ENCODE data around the gene DYTN.

Gene DYTN

DNA sequence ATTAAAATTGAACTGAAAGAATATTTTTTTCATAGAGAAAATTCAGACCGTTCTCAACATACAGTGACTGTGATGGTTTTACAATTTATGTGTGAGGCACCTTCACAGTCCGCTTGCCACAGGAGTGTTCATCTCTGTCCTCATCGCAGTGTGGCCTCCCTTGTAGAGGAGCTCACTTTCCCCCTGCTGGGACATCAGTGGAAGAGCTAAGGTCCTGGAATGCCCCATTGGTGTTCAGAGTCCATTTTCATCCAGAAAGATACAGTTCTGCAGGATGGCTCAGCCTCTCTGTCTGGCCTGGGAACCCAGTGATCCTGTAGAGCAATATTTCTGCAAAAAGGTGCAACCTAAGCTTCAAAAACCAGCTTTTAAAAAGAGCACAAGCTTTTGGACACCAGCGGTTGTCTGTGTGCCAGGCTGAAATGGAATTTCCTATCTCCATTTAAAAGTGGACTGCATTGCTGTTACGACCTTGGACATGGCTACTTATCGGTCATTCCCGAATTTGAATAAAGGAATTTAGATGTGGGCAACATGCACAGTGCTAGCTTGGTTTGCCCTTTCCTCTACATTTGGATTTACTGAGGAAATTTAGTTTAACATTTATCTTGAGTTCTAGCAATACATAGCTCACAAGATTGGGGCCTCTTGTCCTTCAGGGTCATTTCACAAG is 102.6 kb downstream of the DYTN start:
- Histone ChIP-seq H3K36me3 (replicated peaks; ENCODE audit: insufficient read depth, low read length) (no peaks in the 10 kb centered on the region), H3K9me2 (replicated peaks; ENCODE audit: insufficient read depth, low read length) (no peaks in the 10 kb centered on the region), H3K4me2 (ENCODE audit: low read depth, low read length) (no peak overlapping the region), H3K9me3 (replicated peaks; ENCODE audit: insufficient read depth, low read length) (no peaks in the 10 kb centered on the region), H3K79me2 (ENCODE audit: low read length) (no peaks in the 10 kb centered on the region), H2AFZ (ENCODE audit: low read length) (no peak overlapping the region), H3K9ac (ENCODE audit: low read length) (no peak overlapping the region), H3K4me3 (ENCODE audit: low read length) (no peak overlapping the region), H3F3A (ENCODE audit: insufficient read depth, low read length) (no peaks in the 10 kb centered on the region), H3K4me1 (ENCODE audit: low read length) (no peaks in the 10 kb centered on the region), H3K27me3 (replicated peaks; ENCODE audit: insufficient read depth, low read length) (no peaks in the 10 kb centered on the region), H4K20me1 (ENCODE audit: insufficient read depth, low read length) (no peaks in the 10 kb centered on the region), H3K27ac (ENCODE audit: low read length) (no peak overlapping the region)
- TF ChIP-seq, protein P1, sequence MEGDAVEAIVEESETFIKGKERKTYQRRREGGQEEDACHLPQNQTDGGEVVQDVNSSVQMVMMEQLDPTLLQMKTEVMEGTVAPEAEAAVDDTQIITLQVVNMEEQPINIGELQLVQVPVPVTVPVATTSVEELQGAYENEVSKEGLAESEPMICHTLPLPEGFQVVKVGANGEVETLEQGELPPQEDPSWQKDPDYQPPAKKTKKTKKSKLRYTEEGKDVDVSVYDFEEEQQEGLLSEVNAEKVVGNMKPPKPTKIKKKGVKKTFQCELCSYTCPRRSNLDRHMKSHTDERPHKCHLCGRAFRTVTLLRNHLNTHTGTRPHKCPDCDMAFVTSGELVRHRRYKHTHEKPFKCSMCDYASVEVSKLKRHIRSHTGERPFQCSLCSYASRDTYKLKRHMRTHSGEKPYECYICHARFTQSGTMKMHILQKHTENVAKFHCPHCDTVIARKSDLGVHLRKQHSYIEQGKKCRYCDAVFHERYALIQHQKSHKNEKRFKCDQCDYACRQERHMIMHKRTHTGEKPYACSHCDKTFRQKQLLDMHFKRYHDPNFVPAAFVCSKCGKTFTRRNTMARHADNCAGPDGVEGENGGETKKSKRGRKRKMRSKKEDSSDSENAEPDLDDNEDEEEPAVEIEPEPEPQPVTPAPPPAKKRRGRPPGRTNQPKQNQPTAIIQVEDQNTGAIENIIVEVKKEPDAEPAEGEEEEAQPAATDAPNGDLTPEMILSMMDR (IDR thresholded peaks at IDR 0.05; ENCODE audit: low read length): no peak
- TF ChIP-seq EZH2 (optimal IDR thresholded peaks at IDR 0.05; ENCODE audit: low read depth, low read length) (no peak), EZH2phosphoT487 (IDR thresholded peaks at IDR 0.05; ENCODE audit: low read length) (no peak)
- no peak for DNase-seq

DNA sequence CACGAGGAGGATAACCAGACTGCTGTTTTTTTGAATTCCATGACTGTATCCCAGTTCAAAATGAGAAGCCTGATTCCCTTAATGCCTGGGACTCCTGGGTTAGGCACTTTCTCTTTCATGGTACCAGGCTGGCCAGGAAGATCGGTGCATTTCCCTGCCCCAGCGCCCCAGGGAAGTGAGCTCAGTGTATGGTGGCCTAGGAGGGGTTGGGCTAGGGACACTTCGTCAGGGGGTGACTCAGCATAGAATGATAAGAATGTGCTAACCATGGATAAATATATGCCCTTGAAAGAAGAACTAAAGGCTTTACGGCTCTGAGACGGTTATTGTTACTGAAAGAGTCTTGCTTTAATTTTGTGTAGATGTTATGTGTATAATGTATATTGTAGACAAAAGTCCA is 103.4 kb downstream of the DYTN start:
- DNase-seq: no peak
- Histone ChIP-seq H3K79me2 (ENCODE audit: low read length) (no peaks in the 10 kb centered on the region), H4K20me1 (ENCODE audit: insufficient read depth, low read length) (no peaks in the 10 kb centered on the region), H3K4me2 (ENCODE audit: low read depth, low read length) (no peak overlapping the region), H3K27me3 (replicated peaks; ENCODE audit: insufficient read depth, low read length) (no peaks in the 10 kb centered on the region), H3K9me3 (replicated peaks; ENCODE audit: insufficient read depth, low read length) (no peaks in the 10 kb centered on the region), H2AFZ (ENCODE audit: low read length) (no peak overlapping the region), H3K4me3 (ENCODE audit: low read length) (no peak overlapping the region), H3K9me2 (replicated peaks; ENCODE audit: insufficient read depth, low read length) (no peaks in the 10 kb centered on the region), H3K4me1 (ENCODE audit: low read length) (no peaks in the 10 kb centered on the region), H3K9ac (ENCODE audit: low read length) (no peak overlapping the region), H3K27ac (ENCODE audit: low read length) (no peak overlapping the region), H3F3A (ENCODE audit: insufficient read depth, low read length) (no peaks in the 10 kb centered on the region), H3K36me3 (replicated peaks; ENCODE audit: insufficient read depth, low read length) (no peaks in the 10 kb centered on the region)
- TF ChIP-seq, protein P1 (IDR thresholded peaks at IDR 0.05; ENCODE audit: low read length): no peak

DNA sequence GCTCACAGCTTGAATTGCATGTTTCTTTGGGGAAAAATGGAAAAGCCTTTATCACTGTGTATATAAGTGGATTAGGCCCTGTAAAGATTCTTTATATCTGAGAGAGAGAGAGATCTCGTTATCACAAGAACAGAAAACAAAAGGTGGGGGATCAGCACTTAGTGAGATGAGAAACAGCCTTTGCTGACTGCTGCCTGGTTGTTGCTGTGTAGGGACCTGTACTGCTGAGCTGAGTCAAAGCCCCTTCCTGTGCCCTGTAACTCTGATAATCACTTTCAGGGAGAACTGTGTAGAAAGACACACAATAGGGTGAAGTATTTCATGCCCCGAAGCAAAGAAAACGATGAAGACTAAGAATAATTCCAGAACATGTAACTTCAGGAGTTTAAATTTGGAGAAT is 106.5 kb downstream of the DYTN start:
- H3K79me2 ChIP-seq (ENCODE audit: low read length): no peaks in the 10 kb centered on the region
- H2AFZ ChIP-seq (ENCODE audit: low read length): no peak overlapping the region
- H3K9me3 ChIP-seq (replicated peaks; ENCODE audit: insufficient read depth, low read length): no peaks in the 10 kb centered on the region
- no peak for TF ChIP-seq EZH2phosphoT487 (IDR thresholded peaks at IDR 0.05; ENCODE audit: low read length)
- TF ChIP-seq EZH2 (optimal IDR thresholded peaks at IDR 0.05; ENCODE audit: low read depth, low read length): no peak
- TF ChIP-seq, protein P1 (IDR thresholded peaks at IDR 0.05; ENCODE audit: low read length): no peak
- H3K4me3 ChIP-seq (ENCODE audit: low read length): no peak overlapping the region
- no peak overlapping the region for H3K27ac ChIP-seq (ENCODE audit: low read length)
- no peaks in the 10 kb centered on the region for H3K36me3 ChIP-seq (replicated peaks; ENCODE audit: insufficient read depth, low read length)
- H3F3A ChIP-seq (ENCODE audit: insufficient read depth, low read length): no peaks in the 10 kb centered on the region
- no peak overlapping the region for H3K4me2 ChIP-seq (ENCODE audit: low read depth, low read length)
- no peaks in the 10 kb centered on the region for H3K9me2 ChIP-seq (replicated peaks; ENCODE audit: insufficient read depth, low read length)
- no peaks in the 10 kb centered on the region for H3K27me3 ChIP-seq (replicated peaks; ENCODE audit: insufficient read depth, low read length)
- no peak for DNase-seq
- H3K4me1 ChIP-seq (ENCODE audit: low read length): no peaks in the 10 kb centered on the region
- H3K9ac ChIP-seq (ENCODE audit: low read length): no peak overlapping the region
- H4K20me1 ChIP-seq (ENCODE audit: insufficient read depth, low read length): no peaks in the 10 kb centered on the region

Data from MM.1S (cell line).